Vagina (tissue), 2 donors: ENCODE results near the gene MED15. TPM values are rescaled to one million over a fixed set of nuclear protein-coding genes. Genes with fewer than 3 reads are reported as not detected.

Experiments
- DNase-seq, 2 donors: peaks; one replicate each; pipeline ENCODE4 v3.0.0-alpha.2; 2017; ENCODE audit errors: extremely low spot score in 2 of 2
- H3K27ac ChIP-seq: fragments of 200-600 bp; sonication (generic); one replicate; pipeline ENCODE4 v1.5.1; 2019
- H3K27me3 ChIP-seq: fragments of 200-600 bp; sonication (generic); one replicate; pipeline ENCODE4 v1.5.1; 2019
- H3K36me3 ChIP-seq, 2 donors: fragments of 200-600 bp; sonication (generic); one replicate each; pipeline ENCODE4 v1.5.1; 2017 to 2019
- H3K4me1 ChIP-seq: fragments of 200-600 bp; sonication (generic); one replicate; pipeline ENCODE4 v1.5.1; 2019
- H3K4me3 ChIP-seq, 2 donors: fragments of 200-600 bp; sonication (generic); 1 replicate in 1 of 2; 2 replicates in 1 of 2; pipeline ENCODE4 v1.5.1; 2016 to 2019
- H3K9me3 ChIP-seq: fragments of 200-600 bp; sonication (generic); one replicate; pipeline ENCODE4 v1.5.1; 2019
- POLR2A ChIP-seq, 2 donors: fragments of 450-650 bp; IDR thresholded peaks; one replicate each; pipeline ENCODE4 v1.6.1; 2017; ENCODE audit warnings: antibody characterized with exemption in 2 of 2, mild to moderate bottlenecking in 2 of 2, moderate library complexity in 2 of 2
- POLR2AphosphoS5 ChIP-seq, 2 donors: sonication (generic); formaldehyde crosslinking; IDR thresholded peaks; one replicate each; pipeline ENCODE4 v1.9.0; 2017; ENCODE audit warnings: antibody characterized with exemption in 2 of 2, mild to moderate bottlenecking in 2 of 2, low read depth in 1 of 2; ENCODE audit not compliant: insufficient read depth in 1 of 2
- intact Hi-C: fragments of 100-400 bp; cut with DNase I; formaldehyde crosslinking; loops from one replicate; pipeline ENCODE4 v1.15.1; 2023
- total RNA-seq: library from RNA; depleted of rRNA; stranded (reverse); fragments of >200 nt; gene quantifications from one replicate; pipeline ENCODE4 v1.2.3, GENCODE V29; 2016
- TF ChIP-seq, protein P1 (sequence below), 3 experiments: fragments of 450-650 bp in 2 of 3; fragments of 200-600 bp in 1 of 3; sonication (generic) in 1 of 3; IDR thresholded peaks; one replicate each; pipeline ENCODE4 v1.5.1; 2017 to 2019; ENCODE audit warnings: antibody characterized with exemption in 3 of 3, mild to moderate bottlenecking in 2 of 3, moderate library complexity in 2 of 3

Gene MED15
- total RNA-seq, 1 donor from 2014 or later, result 72.2 TPM

- no peak for DNase-seq
- H3K4me1 ChIP-seq, result peaks cover 50% of the 10 kb centered on the region
- peaks cover 0 to 54% of the 10 kb centered on the region in 2 donors for H3K36me3 ChIP-seq
- TF ChIP-seq POLR2A (IDR thresholded peaks at IDR 0.05) (no peak), POLR2AphosphoS5 (IDR thresholded peaks at IDR 0.05; ENCODE audit: insufficient read depth in 1 of 2, low read depth in 1 of 2) (no peak)
- TF ChIP-seq, protein P1, sequence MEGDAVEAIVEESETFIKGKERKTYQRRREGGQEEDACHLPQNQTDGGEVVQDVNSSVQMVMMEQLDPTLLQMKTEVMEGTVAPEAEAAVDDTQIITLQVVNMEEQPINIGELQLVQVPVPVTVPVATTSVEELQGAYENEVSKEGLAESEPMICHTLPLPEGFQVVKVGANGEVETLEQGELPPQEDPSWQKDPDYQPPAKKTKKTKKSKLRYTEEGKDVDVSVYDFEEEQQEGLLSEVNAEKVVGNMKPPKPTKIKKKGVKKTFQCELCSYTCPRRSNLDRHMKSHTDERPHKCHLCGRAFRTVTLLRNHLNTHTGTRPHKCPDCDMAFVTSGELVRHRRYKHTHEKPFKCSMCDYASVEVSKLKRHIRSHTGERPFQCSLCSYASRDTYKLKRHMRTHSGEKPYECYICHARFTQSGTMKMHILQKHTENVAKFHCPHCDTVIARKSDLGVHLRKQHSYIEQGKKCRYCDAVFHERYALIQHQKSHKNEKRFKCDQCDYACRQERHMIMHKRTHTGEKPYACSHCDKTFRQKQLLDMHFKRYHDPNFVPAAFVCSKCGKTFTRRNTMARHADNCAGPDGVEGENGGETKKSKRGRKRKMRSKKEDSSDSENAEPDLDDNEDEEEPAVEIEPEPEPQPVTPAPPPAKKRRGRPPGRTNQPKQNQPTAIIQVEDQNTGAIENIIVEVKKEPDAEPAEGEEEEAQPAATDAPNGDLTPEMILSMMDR (IDR thresholded peaks at IDR 0.05), result no peak
- H3K27ac ChIP-seq, result no peak overlapping the region
- no peak overlapping the region for H3K4me3 ChIP-seq
- intact Hi-C loops, result no loop called here
- no peaks in the 10 kb centered on the region for H3K27me3 ChIP-seq
- H3K9me3 ChIP-seq, result no peaks in the 10 kb centered on the region
Measured at GRCh38 chr22:20573833-20574615, 66.6 kb downstream of the MED15 start.

DNA sequence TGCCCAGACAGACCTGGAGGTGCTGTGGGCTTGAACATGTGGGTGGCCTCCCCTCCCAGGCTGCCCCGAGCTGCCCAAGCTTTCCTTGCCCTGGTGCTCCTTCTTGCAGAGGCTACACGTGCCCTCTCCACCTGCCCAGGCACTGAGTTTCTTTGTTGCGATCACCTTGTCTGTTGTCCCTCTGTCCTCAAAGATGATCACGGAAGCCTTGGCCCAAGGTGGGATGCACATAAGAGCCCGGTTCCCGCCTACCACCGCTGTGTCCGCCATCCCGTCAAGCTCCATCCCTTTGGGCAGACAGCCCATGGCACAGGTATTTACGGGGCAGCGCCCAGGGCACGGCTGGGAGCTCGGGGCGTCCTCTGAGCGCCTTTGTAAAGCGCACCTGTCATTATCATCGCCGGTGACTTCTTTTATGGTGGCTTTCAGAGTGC, 67.5 kb downstream of the MED15 start:
- no peak for TF ChIP-seq POLR2A (IDR thresholded peaks at IDR 0.05)
- TF ChIP-seq, protein P1 (IDR thresholded peaks at IDR 0.05), result no peak
- TF ChIP-seq POLR2AphosphoS5 (IDR thresholded peaks at IDR 0.05; ENCODE audit: insufficient read depth in 1 of 2, low read depth in 1 of 2), result no peak
- Histone ChIP-seq H3K36me3 (peaks cover 0 to 56% of the 10 kb centered on the region in 2 donors), H3K27ac (no peak overlapping the region), H3K9me3 (no peaks in the 10 kb centered on the region), H3K4me3 (no peak overlapping the region), H3K4me1 (peaks cover 41% of the 10 kb centered on the region), H3K27me3 (no peaks in the 10 kb centered on the region)
- no peak for DNase-seq
- intact Hi-C loops, result no loop called here

GRCh38 chr22:20575724-20576444, 68.5 kb downstream of the MED15 start:
- peaks cover 36% of the 10 kb centered on the region for H3K4me1 ChIP-seq
- H3K36me3 ChIP-seq, result peaks cover 0 to 55% of the 10 kb centered on the region in 2 donors
- no peaks in the 10 kb centered on the region for H3K27me3 ChIP-seq
- no peak overlapping the region for H3K27ac ChIP-seq
- intact Hi-C loops, result no loop called here
- H3K4me3 ChIP-seq, result no peak overlapping the region
- no peaks in the 10 kb centered on the region for H3K9me3 ChIP-seq
- TF ChIP-seq, protein P1 (IDR thresholded peaks at IDR 0.05), result no peak
- no peak for TF ChIP-seq POLR2AphosphoS5 (IDR thresholded peaks at IDR 0.05; ENCODE audit: insufficient read depth in 1 of 2, low read depth in 1 of 2)
- no peak for TF ChIP-seq POLR2A (IDR thresholded peaks at IDR 0.05)
- DNase-seq, result no peak

- intact Hi-C loops, result no loop called here
- no peak for DNase-seq
- Histone ChIP-seq H3K27me3 (no peaks in the 10 kb centered on the region), H3K4me3 (no peak overlapping the region), H3K9me3 (no peaks in the 10 kb centered on the region), H3K4me1 (peaks cover 30% of the 10 kb centered on the region), H3K36me3 (peaks cover 0 to 49% of the 10 kb centered on the region in 2 donors), H3K27ac (no peak overlapping the region)
- TF ChIP-seq, protein P1 (IDR thresholded peaks at IDR 0.05), result no peak
- TF ChIP-seq POLR2AphosphoS5 (IDR thresholded peaks at IDR 0.05; ENCODE audit: insufficient read depth in 1 of 2, low read depth in 1 of 2) (no peak), POLR2A (IDR thresholded peaks at IDR 0.05) (no peak)
Measured at GRCh38 chr22:20576445-20576816, 69.0 kb downstream of the MED15 start.
